ENCODE results near the gene LAMA2.

LAMA2 gene

DNA sequence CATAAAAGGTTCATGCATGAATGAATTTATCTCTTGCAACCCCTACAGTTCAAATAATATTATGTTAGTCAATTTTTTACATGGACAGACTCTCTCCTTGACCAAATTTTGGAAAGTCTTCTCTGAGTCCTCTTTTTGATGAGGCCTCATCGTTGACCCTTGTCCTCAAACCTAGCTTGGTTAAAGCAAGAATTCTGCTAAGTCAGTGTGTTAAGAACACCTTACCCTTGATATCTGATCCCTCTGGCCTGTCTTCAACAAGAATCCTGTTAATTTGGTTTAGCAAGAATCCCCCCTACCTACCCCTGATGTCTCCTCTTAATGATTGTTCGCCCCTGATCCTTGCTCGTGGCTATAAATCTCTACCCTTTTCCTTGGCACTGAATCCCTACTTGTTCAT, 301.4 kb downstream of the LAMA2 start:
- DNase-seq: no peak

DNA sequence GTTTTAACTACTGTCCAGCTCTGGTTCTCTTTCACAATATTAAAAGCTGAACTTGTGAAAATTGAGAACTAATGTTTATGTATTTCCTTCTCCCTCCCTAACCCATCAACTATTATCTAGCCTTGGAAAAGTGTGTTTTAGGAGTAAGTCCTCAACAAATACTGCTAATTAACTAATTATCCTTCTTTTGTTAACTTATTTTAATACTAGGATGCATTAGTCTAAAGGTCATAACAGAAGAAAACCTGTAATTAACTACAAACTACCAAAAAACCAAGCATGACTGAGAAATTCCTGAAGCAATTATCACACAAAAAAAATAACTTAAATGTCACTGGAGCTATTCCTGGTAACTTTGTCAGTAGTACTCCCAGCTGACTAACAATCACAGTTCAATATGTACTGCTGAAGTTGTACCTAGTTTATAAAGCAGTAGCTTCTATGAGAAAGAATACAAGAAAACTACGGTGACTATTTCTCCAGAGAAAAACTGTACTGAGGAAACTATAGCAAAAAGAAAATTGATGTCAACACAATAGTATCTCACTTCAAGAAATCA, 301.9 kb downstream of the LAMA2 start:
- no peak for DNase-seq

DNA sequence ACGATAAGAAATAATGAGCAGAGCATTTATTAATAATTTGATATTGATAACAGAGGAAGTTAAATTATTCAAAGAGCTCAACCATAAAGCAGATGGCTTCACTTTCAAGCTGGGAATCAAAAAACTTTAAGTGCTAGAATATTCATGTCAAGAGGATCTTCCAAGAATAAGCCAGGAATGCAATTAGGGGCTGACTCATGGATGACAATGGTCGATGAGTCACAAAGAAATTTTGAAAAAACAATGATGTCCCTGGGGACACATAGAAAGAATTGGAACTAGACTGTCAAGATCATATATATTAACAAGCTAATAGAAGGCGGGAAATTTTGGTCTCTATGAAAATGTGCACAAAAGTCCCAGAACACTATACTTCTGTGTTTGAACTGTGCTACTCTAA, 304.1 kb downstream of the LAMA2 start:
- DNase-seq: no peak

DNA sequence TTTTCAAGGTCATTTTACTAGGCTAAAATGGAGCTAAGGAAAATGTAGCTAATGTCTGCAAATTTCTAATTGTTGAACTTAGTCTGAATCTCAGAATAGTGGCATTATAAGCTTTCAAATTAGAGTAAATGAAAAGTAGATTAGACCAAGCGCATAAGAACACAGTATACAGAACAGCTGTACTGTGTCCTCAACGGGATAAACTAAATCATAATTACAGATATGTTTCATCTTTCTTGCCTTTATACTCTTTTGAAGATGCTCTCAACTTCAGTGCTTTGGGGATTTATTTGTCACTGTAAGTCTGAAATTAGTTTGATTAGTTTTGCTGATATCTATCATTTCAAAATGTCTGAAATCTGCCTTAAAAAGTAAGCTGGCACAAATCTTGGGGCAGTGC, 305.4 kb downstream of the LAMA2 start:
- no peak for DNase-seq

DNA sequence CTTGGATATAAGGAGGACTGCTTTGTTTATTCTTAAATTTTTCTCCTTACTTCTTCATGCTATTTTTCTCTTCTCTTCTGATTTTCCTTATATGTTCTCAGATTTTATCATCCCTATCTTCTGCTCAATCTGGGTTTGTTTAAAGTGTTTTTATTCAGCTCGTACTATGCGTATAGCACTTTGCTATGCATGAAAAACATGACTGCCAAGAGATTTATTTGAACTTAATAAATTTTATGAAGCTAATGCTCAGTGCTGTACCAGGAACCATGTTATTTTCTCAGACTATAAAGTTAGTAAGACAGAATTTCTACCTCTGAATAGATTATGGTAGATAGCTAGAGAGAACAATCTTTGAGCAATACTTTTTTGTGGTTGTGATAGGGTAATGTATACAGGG, 305.9 kb downstream of the LAMA2 start:
- no peak for DNase-seq

DNA sequence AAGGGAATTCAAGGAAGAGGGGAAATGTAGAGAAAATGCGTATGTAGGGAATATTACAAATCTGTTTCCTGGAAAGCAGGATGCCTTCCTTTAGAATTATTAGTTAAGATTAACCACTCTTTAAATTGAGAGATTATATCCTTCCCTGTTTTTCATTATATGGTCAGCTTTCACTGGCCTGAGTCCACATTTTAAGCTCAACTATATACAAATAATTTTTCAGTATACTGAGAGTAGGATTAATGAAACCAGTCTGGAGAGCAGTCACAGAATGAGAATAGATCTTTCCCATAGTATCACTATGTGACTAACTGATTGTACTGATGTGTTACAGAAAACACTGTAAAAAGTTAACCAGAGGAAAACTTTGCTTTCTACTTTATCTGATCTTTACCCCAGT, 306.3 kb downstream of the LAMA2 start:
- no peak for DNase-seq

DNA sequence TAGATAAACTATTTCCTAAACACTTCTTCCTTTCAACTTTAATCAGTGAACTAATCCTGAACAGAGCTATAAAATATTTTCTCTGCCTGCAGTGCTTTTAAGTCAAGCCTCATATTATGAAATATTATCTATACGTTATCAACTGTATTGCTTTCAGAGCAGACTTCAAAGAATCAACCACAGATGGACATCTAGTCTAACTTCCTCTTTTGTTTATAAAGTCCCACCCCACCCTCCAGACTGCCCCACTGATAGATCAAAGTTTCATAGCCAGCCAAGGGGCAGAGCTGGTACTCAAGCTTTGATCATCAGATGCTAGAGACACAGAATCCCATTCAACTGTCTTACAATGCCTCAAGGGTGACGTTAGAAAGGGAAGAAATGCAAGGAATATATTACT, 308.3 kb downstream of the LAMA2 start:
- DNase-seq: no peak

DNA sequence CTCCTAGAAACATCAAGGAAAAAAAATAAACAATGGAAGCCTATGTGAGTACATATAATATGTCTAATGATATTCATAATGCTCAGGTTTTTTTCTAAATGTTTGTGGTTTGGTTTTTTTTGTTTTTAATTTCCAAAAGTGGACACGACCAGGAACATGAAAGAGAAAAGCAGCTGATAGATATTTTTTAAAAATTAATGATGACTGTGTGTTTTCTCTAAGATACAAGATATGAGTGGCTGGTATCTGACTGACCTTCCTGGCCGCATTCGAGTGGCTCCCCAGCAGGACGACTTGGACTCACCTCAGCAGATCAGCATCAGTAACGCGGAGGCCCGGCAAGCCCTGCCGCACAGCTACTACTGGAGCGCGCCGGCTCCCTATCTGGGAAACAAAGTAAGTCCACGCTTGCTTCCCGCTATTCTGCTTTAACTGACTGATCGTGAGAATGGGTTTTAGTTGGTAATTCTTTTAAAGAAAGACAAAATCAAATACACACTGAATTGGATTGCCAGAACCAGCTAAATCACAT, 309.6 kb downstream of the LAMA2 start:
- DNase-seq: no peak

DNA sequence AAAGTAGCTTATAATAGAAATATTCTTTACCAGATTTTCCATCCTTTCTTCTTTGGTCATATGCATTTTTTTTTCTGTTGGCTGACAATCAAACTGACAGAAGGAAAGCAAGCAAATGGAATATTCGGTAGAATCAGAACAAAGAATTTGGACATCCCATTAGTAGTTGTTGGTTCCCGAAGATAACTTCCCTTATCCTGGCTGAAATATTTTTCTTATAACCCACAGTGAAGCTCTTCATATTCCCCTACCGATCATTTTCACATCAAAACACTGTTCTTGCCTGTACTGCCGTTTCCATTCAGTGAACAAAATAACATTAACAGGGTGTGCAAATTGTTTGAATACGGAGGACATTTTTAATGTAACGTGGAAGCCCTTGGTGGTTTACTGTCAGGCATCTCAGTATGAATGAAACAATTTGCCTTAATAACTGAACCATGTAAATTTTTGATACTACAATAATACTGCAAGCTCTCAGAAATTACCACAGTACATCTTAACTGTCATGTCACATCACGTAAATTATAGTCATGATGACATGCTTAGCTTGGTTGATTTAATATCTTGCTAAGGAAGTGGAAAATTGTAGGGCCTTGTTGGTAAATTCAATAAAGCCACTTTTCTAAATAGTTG, 311.5 kb downstream of the LAMA2 start:
- no peak for DNase-seq

DNA sequence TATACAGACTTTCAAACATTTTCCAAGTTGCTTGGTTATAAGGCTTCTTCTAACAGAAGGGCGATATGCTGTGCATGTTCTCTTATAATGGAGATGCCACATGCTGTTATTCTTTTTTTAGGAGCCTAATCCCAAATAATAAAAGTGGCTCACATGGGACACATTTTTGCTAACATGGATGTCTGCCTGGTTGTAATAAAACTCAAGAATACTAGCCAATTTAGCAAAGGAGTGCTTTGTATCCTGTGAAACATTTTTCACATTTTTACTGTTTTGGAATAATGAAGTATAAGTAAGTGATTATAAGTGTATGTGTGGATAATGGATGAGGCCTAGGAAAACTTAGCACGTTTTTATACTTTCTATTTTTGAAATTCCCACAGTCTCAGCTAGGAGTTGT, 312.2 kb downstream of the LAMA2 start:
- DNase-seq: no peak

DNA sequence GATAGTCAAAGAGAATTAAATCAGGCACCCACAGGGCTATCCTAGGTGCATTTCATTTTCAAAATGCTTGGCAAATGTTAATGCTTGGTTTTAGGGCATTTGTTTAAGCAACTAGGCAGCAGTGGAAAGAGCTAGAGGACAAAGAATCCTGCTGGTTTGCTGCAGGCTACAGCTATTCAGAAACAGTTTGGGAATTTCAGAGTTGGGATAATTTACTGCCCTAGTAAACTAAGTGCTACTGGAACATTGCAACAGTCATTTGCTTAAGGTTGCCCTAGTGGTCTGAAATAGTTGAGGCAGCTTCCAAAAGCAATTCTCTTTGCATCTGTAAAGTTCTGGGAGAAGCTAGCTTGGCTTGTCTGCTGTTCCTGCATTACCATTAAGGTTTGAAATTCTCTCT, 312.7 kb downstream of the LAMA2 start:
- DNase-seq: no peak

DNA sequence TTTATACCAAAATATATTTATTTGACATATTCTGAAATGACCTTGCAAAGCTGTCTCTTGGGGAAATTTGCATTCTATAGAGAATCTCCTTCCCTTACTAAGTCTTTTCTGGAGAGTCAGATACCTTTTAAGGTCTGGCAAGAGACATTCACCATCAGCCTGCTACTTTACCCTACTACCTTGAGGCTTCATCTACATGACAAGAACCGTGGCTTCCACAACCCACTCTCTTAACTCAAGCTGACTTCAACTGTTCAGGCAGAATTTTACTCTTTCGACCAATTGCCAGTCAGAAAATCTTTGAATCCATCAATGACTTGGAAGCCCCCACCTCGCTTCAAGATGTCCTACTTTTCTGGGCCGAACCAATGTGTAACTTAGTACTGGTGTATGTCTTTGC, 314.2 kb downstream of the LAMA2 start:
- DNase-seq: no peak

DNA sequence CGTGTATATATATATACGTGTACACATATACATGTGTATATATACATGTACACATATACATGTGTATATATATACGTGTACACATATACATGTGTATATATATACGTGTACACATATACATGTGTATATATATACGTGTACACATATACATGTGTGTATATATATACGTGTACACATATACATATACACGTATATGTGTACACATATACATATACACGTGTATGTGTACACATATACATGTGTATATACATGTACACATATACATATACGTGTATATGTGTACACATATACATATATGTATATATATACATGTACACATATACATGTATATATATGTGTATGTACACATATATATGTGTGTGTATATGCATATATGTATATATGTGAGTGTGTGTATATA, 317.2 kb downstream of the LAMA2 start:
- DNase-seq: no peak

DNA sequence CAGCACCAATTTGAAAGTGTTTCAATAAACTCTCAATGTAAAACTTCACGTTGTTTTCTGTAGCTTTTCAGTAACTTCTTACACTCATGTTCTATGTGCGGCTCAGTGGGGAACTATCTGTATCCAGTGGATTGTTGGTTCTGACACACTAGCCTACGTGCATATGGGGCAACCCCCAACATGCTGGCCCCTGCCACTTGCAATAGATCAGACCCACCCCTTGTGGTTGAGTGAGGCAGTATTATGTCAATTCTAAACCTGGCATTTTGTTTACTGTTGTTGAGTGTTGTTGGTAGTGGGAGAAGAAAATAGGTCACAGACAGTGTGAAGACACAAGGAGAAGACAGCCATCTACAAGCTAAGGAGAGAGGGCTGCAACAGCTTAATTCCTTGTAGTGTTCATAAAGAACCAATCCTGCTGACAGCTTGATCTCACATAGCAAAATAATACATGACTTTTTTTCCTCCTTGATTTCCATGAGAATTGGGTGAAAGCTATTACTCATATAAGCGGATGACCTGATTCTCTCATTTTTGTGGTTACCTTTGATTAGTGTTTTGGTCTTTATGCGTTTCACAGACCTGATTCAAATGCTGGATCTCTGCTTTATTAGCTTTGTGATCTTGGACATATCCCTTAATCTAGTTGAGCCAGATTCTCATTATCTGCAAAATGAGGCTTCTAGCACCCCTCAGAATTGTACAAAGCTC, 320.4 kb downstream of the LAMA2 start:
- DNase-seq: no peak

DNA sequence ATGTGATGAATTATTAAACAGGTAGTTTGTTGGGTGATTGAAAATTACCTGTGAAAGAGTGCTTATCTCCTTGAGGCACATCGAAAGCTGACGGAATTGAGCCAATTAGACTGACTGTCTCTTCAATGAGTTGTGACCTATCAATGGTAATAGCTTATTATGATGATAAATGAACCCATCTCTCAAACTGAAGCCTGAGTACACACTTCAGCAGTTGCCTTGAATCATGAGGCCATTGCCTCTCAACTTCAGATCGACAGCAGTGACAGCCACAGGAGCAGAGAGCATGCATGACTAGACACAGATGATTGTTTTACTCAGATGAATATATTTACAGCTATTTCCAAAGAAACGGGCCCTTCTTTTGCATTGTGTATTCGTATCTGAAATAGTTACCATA, 323.9 kb downstream of the LAMA2 start:
- no peak for DNase-seq

DNA sequence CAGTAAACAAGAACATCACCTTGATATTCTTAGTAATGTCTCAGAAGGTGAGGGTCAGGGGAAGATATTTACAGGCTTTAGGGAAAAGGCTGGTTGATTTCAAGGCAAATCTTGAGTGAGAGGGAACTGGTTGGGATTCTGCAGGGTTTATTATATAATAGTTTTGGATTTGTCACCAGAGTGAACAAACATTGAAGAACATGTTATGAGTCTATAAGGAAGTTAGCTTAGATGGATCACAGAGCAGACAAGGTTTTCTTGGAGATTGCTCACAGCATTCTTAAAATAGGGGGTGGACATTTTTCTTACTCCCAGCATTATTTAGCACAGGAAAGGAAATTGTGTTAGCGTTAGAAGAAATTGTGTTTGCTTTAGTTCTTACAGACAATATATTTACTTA, 324.9 kb downstream of the LAMA2 start:
- no peak for DNase-seq

DNA sequence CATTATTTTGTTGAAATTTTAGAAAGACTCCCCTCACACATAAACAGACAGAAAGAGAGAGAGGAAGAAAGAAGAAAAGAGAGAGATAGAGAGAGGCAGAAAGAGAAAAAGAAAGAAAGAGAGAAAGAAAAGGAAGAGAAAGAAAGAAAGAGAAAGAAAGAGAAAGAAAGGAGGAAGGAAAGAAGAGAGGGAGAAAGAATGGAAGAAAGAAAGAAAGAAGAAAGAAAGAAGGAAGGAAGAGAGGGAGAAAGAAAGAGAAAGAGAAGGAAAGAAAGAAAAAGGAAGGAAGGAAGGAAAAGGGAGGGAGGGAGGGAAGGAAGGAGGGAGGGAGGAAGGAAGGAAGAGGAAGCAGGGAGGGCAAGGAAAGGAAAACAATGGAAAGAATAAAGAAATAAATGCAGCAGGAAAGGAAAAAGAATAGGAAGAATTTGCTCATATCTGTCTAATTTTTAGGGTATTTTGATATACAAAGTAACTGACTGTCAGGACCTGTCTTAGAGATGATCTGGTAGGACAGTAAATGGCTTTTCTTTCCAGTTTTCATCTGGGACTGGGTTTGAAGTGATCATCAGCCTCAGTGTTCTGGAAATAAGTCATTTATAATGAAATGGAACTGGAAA, 325.6 kb downstream of the LAMA2 start:
- DNase-seq: no peak

DNA sequence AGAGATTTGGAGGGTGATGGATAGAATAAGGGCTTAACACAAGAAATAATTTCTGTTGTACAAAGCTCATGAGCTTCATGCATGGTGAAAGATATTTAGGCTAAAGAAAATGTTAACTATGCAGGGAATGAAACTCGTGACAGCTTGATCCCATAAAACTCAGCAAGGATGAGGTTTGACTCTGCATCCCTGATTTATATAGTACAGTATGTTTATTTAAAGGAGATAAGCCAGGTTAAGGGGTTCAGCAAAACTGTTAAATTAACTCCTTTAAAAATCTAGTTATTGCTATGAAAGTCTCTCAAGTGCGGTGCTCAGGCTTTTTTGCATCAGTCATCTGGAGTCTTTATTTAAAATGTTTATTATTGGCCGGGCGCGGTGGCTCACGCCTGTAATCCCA, 326.4 kb downstream of the LAMA2 start:
- DNase-seq: no peak

DNA sequence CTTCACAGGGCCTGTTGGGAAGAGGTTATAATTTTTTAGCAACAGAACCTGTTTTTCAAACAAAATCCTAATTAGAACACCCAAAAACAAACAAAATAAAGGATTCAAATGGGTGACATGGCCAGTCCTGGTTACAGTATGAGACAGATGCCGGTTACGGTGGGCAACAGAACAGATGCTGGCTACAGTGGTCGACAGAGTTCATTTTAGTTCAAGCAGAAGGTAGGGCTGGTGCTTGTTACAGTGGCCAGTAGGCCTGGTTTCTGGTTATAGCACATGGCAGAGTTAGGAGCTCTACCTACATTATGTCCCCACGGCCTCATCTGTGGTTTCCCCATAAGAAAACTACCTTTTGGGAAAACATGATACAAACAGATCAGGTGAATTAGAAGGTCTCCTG, 327.7 kb downstream of the LAMA2 start:
- no peak for DNase-seq

DNA sequence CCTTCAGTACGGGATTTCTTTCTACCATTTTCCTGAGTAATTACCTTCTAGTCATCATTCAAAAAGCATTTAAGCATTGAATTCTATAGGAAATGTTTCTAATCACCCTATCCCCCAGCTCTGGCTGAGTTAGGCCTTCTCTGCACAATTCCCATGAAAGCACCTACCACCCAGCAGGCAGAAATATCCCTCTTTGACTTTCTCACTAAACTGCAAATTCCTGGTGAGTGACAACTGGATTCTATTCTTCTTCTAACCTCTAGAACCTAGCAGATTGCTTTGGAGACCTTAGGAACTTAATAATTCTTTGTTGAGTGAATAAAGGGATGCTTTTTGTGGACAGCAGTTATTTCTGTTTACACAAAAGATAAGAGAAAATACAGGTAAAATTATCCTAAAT, 328.7 kb downstream of the LAMA2 start:
- DNase-seq: no peak

DNA sequence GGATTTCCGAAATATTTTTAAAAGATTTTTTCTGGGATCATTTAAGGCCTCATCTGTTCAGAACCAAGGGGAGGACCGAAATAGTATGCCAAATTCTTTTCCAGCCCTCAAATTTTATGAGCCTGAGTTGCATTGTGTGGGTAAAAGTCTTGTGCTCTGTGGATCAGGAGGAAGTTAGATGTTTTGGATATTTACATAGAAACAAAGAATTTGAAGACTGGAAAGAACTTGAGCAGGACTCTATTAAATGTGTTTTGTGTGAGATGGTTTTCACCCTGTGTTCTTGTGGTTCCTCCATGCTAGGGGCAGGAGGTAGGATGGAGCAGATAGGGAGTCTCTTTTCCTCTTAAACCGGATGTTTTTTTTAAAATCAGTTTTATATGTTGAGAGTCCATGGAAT, 329.1 kb downstream of the LAMA2 start:
- DNase-seq: no peak

DNA sequence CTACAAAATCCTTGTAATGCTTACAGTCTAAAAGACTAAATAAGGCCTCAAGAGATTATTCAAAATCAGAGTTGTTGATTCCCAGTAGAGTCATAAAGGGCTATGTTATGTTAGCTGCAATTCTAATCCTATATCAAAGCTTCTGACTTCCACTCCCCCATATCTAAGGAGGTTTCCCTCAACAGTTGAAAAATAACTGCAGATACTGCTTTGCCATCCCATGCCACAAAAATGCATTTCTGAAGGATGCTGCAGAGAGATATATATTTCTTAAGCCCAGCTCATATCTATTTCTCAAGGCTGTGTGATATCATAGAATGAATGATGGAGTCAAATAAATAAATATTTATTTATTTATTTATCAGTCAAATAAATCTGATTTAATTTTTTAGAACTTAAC, 332.3 kb downstream of the LAMA2 start:
- no peak for DNase-seq

DNA sequence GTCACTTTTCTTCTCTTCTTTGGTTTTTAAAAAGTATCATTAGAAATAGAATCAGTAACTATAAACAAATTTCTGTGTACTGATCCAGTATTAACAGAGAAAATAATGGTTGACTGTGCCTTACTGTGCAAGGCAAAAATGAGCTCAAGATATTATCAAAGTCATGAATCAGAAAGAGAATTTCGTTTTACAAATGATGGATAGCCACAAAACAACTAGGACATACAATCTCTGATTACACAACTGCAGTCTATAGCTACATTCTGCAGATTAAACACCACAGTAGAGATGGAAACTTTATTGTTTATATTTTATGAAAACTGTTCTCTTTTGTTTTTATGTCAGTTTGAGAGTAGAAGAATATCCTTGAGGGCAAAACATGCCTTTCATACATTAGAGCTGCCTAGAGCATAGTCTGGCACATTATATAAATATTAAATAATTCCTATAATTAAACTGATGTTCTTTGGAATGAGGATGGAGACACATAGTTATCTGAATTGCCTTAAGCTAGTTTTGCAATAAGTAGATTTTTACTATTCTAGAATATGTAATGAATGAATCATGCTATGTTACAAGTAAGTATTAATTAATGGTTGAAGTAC, 333.1 kb downstream of the LAMA2 start:
- DNase-seq: no peak

DNA sequence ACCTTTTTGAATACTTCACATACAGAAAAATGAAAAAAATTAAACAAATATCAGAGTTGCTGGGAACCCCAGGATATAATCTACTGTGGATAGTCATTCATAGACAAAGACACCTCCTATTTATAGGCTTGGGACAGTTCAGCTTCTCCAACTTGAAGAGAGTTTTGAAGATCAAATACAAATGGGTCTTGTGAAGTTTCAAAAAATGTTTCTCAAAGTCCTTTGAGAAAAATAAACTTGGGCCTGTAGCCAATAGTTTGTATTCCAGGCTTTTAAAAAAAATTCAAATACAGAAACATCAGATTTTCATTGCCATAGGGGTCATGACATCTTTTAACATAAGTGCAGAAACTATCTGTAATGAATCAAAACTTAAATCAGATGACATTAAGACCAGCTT, 334.8 kb downstream of the LAMA2 start:
- DNase-seq: no peak

Data from CD4-positive, alpha-beta T cell treated with Interleukin-4 for 4 hours (primary cell).